ENCODE results near the gene ALX4. TPM values are rescaled to one million over a fixed set of nuclear protein-coding genes. Genes with fewer than 3 reads are reported as not detected.

ALX4 gene
- total RNA-seq, 4 donors from 2014 or later, result 0.09 to 0.32 (median 0.13) TPM; not detected in 1

- TF ChIP-seq CTCF (IDR thresholded peaks at IDR 0.05), result no peak
- ATAC-seq (ENCODE audit: low FRiP score), result no peak
- DNase-seq (ENCODE audit: low spot score), result no peak
Observed at GRCh38 chr11:44300844-44301563, 8.9 kb downstream of the ALX4 start.

DNA sequence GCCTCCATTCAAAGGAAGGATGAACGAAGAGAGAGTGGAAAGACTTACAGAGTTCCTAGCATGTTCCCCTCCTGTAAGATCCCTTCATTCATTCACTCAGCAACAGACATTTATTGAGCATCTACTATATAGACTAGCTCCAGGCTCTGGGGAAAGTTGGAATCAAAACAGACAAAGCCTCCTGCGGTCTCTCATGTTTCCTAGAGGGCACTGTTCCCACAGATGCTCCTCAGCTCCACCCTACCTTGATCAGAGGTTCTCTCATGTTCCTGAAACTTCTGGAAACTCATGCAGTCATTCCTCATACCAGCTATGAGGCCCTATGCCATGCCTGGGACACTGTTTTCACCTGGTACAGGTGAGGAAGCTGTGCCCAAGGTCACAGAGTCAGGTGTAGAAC lies 11.1 kb downstream of the ALX4 start:
- no peak for TF ChIP-seq CTCF (IDR thresholded peaks at IDR 0.05)
- DNase-seq (ENCODE audit: low spot score) (no peak), ATAC-seq (ENCODE audit: low FRiP score) (no peak)

- no peak for ATAC-seq (ENCODE audit: low FRiP score)
- no peak for TF ChIP-seq CTCF (IDR thresholded peaks at IDR 0.05)
- no peak for DNase-seq (ENCODE audit: low spot score)
Observed at GRCh38 chr11:44290208-44290607, 19.7 kb downstream of the ALX4 start.

DNA sequence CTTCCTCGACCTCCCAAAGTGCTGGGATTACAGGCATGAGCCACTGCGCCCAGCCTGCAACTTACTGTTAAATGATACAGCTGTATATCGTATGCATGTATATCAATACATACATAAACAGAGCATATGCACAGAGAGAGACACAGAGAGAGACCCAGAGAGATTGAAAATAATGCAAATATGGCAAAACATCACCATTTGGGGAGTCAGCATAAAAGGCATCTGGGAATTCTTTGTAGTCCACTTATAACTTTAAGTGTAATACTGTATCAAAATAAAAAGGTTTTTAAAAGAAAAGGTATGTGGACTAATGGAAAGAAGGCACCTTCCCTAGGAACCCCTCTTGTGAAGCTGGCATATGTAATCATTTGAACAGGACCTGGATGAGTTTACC lies 21.8 kb downstream of the ALX4 start:
- ATAC-seq (ENCODE audit: low FRiP score), result no peak
- no peak for TF ChIP-seq CTCF (IDR thresholded peaks at IDR 0.05)

DNA sequence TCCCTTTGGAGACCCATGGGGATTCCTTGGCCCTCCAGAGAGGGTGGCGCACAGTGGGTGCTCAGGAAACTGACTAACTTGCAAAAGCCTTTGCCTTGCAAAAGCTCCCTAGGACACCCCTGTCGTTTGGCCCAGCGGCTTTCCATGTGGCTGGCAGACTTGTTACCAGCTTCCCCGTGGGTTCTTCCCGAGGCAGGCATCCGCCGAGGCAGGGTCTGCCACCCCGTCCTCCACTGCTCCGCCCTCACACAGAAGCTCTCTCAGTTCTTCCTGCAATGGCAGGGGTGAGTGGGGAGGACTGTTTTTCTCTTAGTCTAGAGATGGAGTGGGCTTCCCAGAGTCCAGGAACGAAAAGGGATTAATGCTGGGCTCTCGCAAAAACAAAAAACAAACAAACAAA lies 23.0 kb downstream of the ALX4 start:
- no peak for TF ChIP-seq CTCF (IDR thresholded peaks at IDR 0.05)
- ATAC-seq (ENCODE audit: low FRiP score) (no peak), DNase-seq (ENCODE audit: low spot score) (no peak)

More for the DNA sequence above, 21.8 kb downstream of the ALX4 start:
- no peak for DNase-seq (ENCODE audit: low spot score)

- no peak for ATAC-seq (ENCODE audit: low FRiP score)
- TF ChIP-seq CTCF (IDR thresholded peaks at IDR 0.05), result peak in 2 of 3 donors; percentile 79 to 82
- DNase-seq (ENCODE audit: low spot score), result no peak
Observed at GRCh38 chr11:44286268-44286880, 23.6 kb downstream of the ALX4 start.

DNA sequence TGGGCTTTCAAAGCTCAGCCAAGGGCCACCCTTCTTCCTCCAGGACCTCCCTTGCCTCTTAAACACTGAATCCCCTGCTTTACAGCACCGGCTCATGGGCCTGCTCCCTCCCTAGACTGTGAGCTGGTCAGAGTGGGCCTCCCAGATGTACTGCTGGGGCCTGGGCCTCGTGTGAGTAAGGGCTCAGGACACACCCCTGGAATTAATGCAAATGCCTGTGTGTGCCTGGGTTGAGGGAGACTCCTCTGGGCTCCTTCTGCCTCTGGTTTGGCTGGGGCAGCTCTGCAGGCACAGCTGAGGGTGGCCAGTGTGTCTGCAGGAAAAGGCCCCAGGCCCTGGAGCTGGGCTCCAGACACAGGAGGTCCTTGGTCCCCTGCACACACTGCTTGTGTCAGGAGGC lies 24.2 kb downstream of the ALX4 start:
- no peak for TF ChIP-seq CTCF (IDR thresholded peaks at IDR 0.05)
- ATAC-seq (ENCODE audit: low FRiP score) (peak; percentile 38), DNase-seq (ENCODE audit: low spot score) (no peak)
